ENCODE results near the gene CFAP161. TPM values are rescaled to one million over a fixed set of nuclear protein-coding genes. Genes with fewer than 3 reads are reported as not detected.

Gene CFAP161
- total and polyA plus RNA-seq, 2 of the 13 experiments (the other 11 are each of a cell fraction or from before 2014, with no cell fraction given): not detected

DNA sequence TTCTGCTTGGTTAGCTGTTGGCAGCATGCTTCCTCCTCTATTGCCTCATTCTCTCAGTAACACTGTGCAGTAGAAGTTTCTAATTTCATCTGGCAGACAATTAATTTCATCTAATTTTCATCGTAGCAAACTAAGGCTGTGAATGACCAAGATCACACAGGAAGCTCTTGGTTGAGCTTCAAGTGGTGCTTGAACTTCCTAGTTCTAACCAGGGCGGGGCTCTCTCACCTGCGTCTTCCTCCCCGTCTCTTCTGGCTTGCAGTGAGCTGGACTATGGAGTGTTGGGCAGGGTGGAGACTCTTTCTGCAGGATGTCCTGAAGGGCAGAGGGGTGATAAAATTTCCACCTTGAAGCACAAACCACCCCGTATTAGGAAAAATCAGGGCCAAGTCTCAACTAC, 60.7 kb downstream of the CFAP161 start (continued):
- TF ChIP-seq, protein P1, sequence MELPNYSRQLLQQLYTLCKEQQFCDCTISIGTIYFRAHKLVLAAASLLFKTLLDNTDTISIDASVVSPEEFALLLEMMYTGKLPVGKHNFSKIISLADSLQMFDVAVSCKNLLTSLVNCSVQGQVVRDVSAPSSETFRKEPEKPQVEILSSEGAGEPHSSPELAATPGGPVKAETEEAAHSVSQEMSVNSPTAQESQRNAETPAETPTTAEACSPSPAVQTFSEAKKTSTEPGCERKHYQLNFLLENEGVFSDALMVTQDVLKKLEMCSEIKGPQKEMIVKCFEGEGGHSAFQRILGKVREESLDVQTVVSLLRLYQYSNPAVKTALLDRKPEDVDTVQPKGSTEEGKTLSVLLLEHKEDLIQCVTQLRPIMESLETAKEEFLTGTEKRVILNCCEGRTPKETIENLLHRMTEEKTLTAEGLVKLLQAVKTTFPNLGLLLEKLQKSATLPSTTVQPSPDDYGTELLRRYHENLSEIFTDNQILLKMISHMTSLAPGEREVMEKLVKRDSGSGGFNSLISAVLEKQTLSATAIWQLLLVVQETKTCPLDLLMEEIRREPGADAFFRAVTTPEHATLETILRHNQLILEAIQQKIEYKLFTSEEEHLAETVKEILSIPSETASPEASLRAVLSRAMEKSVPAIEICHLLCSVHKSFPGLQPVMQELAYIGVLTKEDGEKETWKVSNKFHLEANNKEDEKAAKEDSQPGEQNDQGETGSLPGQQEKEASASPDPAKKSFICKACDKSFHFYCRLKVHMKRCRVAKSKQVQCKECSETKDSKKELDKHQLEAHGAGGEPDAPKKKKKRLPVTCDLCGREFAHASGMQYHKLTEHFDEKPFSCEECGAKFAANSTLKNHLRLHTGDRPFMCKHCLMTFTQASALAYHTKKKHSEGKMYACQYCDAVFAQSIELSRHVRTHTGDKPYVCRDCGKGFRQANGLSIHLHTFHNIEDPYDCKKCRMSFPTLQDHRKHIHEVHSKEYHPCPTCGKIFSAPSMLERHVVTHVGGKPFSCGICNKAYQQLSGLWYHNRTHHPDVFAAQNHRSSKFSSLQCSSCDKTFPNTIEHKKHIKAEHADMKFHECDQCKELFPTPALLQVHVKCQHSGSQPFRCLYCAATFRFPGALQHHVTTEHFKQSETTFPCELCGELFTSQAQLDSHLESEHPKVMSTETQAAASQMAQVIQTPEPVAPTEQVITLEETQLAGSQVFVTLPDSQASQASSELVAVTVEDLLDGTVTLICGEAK (IDR thresholded peaks at IDR 0.05): no peak
- TF ChIP-seq, protein P1 (CRISPR knock-in tag; IDR thresholded peaks at IDR 0.05): no peak
- no peak for TF ChIP-seq HCFC1 (IDR thresholded peaks at IDR 0.05; ENCODE audit: low read depth, low read length)

DNA sequence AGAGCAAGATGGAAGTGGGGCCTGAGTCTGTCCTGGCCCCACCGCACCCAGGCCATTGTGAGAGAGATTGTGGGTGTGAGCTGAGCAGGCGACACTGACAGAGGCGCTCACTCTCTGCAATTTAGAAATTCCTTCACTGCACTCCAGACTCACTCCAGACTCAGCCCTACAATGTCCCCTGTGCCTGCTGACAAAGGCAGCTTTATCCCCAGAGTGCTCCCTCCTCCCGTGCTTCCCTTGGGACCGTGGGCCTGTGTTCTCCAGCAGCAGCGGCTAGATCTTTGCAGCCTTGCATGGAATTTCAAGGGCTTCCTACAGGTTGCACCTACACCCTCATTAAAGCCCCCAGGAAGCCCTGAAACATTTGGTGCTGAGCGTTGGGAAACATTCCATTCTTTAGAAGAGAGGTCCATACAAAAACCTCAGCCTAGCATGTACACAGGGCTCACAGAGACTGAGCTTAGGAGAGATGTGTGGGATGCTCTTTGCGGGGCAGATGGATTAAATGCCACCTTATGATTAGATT, 61.3 kb downstream of the CFAP161 start:
- H3K4me2 ChIP-seq (ENCODE audit: low read depth, low read length): no peak overlapping the region
- no peak overlapping the region for H2AFZ ChIP-seq (ENCODE audit: low read length)
- CTCF ChIA-PET (ENCODE audit: low intra/inter-chr PET ratio, low total read pairs): no interaction called here
- TF ChIP-seq, protein P2, sequence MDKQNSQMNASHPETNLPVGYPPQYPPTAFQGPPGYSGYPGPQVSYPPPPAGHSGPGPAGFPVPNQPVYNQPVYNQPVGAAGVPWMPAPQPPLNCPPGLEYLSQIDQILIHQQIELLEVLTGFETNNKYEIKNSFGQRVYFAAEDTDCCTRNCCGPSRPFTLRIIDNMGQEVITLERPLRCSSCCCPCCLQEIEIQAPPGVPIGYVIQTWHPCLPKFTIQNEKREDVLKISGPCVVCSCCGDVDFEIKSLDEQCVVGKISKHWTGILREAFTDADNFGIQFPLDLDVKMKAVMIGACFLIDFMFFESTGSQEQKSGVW (CRISPR knock-in tag; IDR thresholded peaks at IDR 0.05; ENCODE audit: borderline replicate concordance): no peak
- TF ChIP-seq SNAPC2 (CRISPR knock-in tag; IDR thresholded peaks at IDR 0.05): no peak

More for the DNA sequence above, 61.3 kb downstream of the CFAP161 start:
- peaks cover 0 to 28% of the 10 kb centered on the region in 2 experiments; a peak in 1 of 5 replicates for H3K27me3 ChIP-seq (ENCODE audit: control insufficient read depth in 1 of 2, insufficient read depth in 2 of 2, low read length in 2 of 2)
- no peaks in the 10 kb centered on the region for H3K9me3 ChIP-seq (ENCODE audit: low read length)
- BruUV-seq (replicated peaks): no TSS peak
- FAIRE-seq: no peak
- ATAC-seq: no peak
- no peaks in the 10 kb centered on the region for H3K36me3 ChIP-seq (replicated peaks in 1 of 2; ENCODE audit: control insufficient read depth in 1 of 2, insufficient read depth in 2 of 2, low read length in 2 of 2)
- WGBS (ENCODE audit: low lambda C conversion rate): 15% methylated on average over 6 of the region's 8 CpGs
- no peaks in the 10 kb centered on the region for H3K4me1 ChIP-seq (ENCODE audit: insufficient read depth, low read length)
- no peak for DNase-seq (ENCODE audit: low spot score)
- in situ Hi-C loops (cut with HindIII; ENCODE audit: extremely low pct_ligation_motif_present, low pct_unique_long_range_greater_than_20kb): no loop called here
- H4K20me1 ChIP-seq (ENCODE audit: insufficient read depth, low read length): no peaks in the 10 kb centered on the region
- intact Hi-C loops (cut with micrococcal nuclease; ENCODE audit: unreplicated experiment): no loop called here
- no peak overlapping the region for H3K9ac ChIP-seq (ENCODE audit: insufficient read depth, low read depth, low read length)
- H3K4me3 ChIP-seq (replicated peaks in 1 of 3; ENCODE audit: insufficient read depth in 1 of 3, low read depth in 2 of 3, low read length in 3 of 3): no peak overlapping the region
- H3K79me2 ChIP-seq (ENCODE audit: insufficient read depth, low read length): no peaks in the 10 kb centered on the region
- H3K27ac ChIP-seq (ENCODE audit: extremely low read length, insufficient read depth, low read length): no peak overlapping the region
- POLR2A ChIA-PET: no interaction called here

All from HepG2 (cell line).